Measurements from ENCODE around the gene SLC7A6. TPM values are rescaled to one million over a fixed set of nuclear protein-coding genes. Genes with fewer than 3 reads are reported as not detected.

SLC7A6 gene
- total and polyA plus RNA-seq, 2 of the 13 experiments (the other 11 are each of a cell fraction or from before 2014, with no cell fraction given) = 35.8 to 70.8 TPM

- TF ChIP-seq TRAFD1 (CRISPR knock-in tag; IDR thresholded peaks at IDR 0.05; ENCODE audit: borderline replicate concordance) (no peak), HOXA3 (CRISPR knock-in tag; IDR thresholded peaks at IDR 0.05) (peak; percentile 86), ZNF782 (CRISPR knock-in tag; IDR thresholded peaks at IDR 0.05; ENCODE audit: borderline replicate concordance) (peak; percentile 44; the same call in 1 of the 2 replicates), MTERF4 (CRISPR knock-in tag; IDR thresholded peaks at IDR 0.05) (peak; percentile 51; the same call in 1 of the 2 replicates), MTF1 (CRISPR knock-in tag; IDR thresholded peaks at IDR 0.05) (no peak), ZNF281 (CRISPR knock-in tag; IDR thresholded peaks at IDR 0.05; ENCODE audit: borderline replicate concordance) (peak; percentile 65; the same call in 1 of the 2 replicates), ZSCAN5A (CRISPR knock-in tag; IDR thresholded peaks at IDR 0.05; ENCODE audit: borderline replicate concordance) (no peak), MXI1 (IDR thresholded peaks at IDR 0.05; ENCODE audit: borderline replicate concordance, low read depth, low read length) (peak; percentile 73; the same call in 2 of the 3 replicates), ZNF616 (CRISPR knock-in tag; IDR thresholded peaks at IDR 0.05; ENCODE audit: low read depth) (0 out of 2 replicates have a peak, but pooled peaks have one; percentile 54), TGIF2 (CRISPR knock-in tag; IDR thresholded peaks at IDR 0.05) (peak; percentile 97; the same call in 1 of the 2 replicates), JUNB (CRISPR knock-in tag; IDR thresholded peaks at IDR 0.05; ENCODE audit: borderline replicate concordance) (peak; percentile 52; the same call in 1 of the 2 replicates), DRAP1 (CRISPR knock-in tag; IDR thresholded peaks at IDR 0.05) (peak; percentile 48; the same call in 1 of the 2 replicates), CSRNP1 (CRISPR knock-in tag; IDR thresholded peaks at IDR 0.05) (peak; percentile 47; the same call in 1 of the 2 replicates), ZFP1 (CRISPR knock-in tag; IDR thresholded peaks at IDR 0.05) (peak; percentile 81), ZEB1 (IDR thresholded peaks at IDR 0.05; ENCODE audit: insufficient replicate concordance, low read depth) (peak; percentile 36), ZNF691 (CRISPR knock-in tag; IDR thresholded peaks at IDR 0.05; ENCODE audit: borderline replicate concordance, low read depth) (peak; percentile 93), ZNF414 (CRISPR knock-in tag; IDR thresholded peaks at IDR 0.05) (no peak)
Observed at GRCh38 chr16:68281368-68282063, 17.2 kb downstream of the SLC7A6 start (continued).
